SK-N-SH (cell line): ENCODE results near the gene ZMYND8.

ENCODE experiments used
- EZH2phosphoT487 ChIP-seq: fragments of 200-600 bp; sonication (generic); IDR thresholded peaks from 2 replicates; pipeline ENCODE4 v1.6.1; 2017; ENCODE audit warnings: low read depth, mixed run types, mild to moderate bottlenecking, antibody characterized with exemption, moderate library complexity, borderline replicate concordance
- IRF3 ChIP-seq: fragments of 150-350 bp; IDR thresholded peaks from 2 replicates; pipeline ENCODE4 v1.6.1; 2016; ENCODE audit warnings: mild to moderate bottlenecking, low read depth, low read length

DNA sequence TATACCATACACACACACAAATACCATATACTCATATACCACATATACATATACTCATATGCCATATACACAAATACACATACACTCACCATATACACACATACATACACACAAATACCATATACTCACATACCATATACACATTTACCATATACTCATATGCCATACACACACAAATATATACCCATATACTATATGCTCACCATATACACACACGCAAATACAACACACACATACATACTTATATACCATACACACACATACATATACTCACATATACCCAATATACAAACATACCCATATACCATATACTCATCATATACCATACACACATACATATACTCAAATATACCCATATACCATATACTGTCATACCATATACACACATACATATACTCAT lies 99.2 kb downstream of the ZMYND8 start:
- TF ChIP-seq IRF3 (no peak), EZH2phosphoT487 (no peak)
